Astrocyte (in vitro differentiated cells and primary cell): ENCODE data around the gene KCTD10. TPM values are rescaled to one million over a fixed set of nuclear protein-coding genes. Genes with fewer than 3 reads are reported as not detected.

ENCODE experiments used
- DNase-seq: peaks from one replicate; pipeline ENCODE4 v3.0.0-alpha.2; 2010; ENCODE audit warnings: low read depth
- FAIRE-seq: peaks from 2 replicates; lab custom pipeline; 2011; peaks lifted over from hg19 to GRCh38; lab: Jason Lieb, UNC
- H2AFZ ChIP-seq: 2 replicates; pipeline ENCODE4 v1.6.0; 2012; ENCODE audit warnings: low read depth, low read length, inconsistent platforms
- H3K27ac ChIP-seq: 2 replicates; pipeline ENCODE4 v1.5.1; 2011; ENCODE audit warnings: low read depth, low read length, inconsistent platforms
- H3K27me3 ChIP-seq: 2 replicates; pipeline ENCODE4 v1.6.0; 2011; ENCODE audit warnings: low read length, inconsistent platforms; ENCODE audit not compliant: insufficient read depth
- H3K36me3 ChIP-seq: 2 replicates; pipeline ENCODE4 v1.5.1; 2011; ENCODE audit warnings: low read length, inconsistent platforms; ENCODE audit not compliant: insufficient read depth
- H3K4me1 ChIP-seq: 2 replicates; pipeline ENCODE4 v1.5.1; 2011; ENCODE audit warnings: low read length, inconsistent platforms; ENCODE audit not compliant: insufficient read depth
- H3K4me2 ChIP-seq: 2 replicates; pipeline ENCODE4 v1.6.0; 2012; ENCODE audit warnings: low read length, inconsistent platforms
- H3K4me3 ChIP-seq: 2 replicates; pipeline ENCODE4 v1.5.1; 2011; ENCODE audit warnings: low read depth, mild to moderate bottlenecking, low read length, inconsistent platforms; ENCODE audit not compliant: insufficient read depth
- H3K79me2 ChIP-seq: 2 replicates; pipeline ENCODE4 v1.6.0; 2012; ENCODE audit warnings: mild to moderate bottlenecking, low read length, inconsistent platforms; ENCODE audit not compliant: insufficient read depth
- H3K9ac ChIP-seq: 2 replicates; pipeline ENCODE4 v1.6.0; 2012; ENCODE audit warnings: mild to moderate bottlenecking, low read length, inconsistent platforms
- H3K9me3 ChIP-seq: 2 replicates; pipeline ENCODE4 v1.5.1; 2012; ENCODE audit warnings: low read depth, mild to moderate bottlenecking, low read length, inconsistent platforms; ENCODE audit not compliant: insufficient read depth
- H4K20me1 ChIP-seq: 2 replicates; pipeline ENCODE4 v1.6.0; 2012; ENCODE audit warnings: low read length, inconsistent platforms; ENCODE audit not compliant: insufficient read depth
- H3K27ac Mint-ChIP-seq: one replicate; pipeline ENCODE4 v1.8.0; 2021; ENCODE audit warnings: mild to moderate bottlenecking, mixed read lengths; ENCODE audit not compliant: unreplicated experiment
- H3K27me3 Mint-ChIP-seq: one replicate; pipeline ENCODE4 v1.8.0; 2021; ENCODE audit warnings: low read depth, mixed read lengths; ENCODE audit not compliant: unreplicated experiment
- H3K36me3 Mint-ChIP-seq: one replicate; pipeline ENCODE4 v1.8.0; 2021; ENCODE audit warnings: low read depth, mixed read lengths; ENCODE audit not compliant: unreplicated experiment
- H3K4me1 Mint-ChIP-seq: one replicate; pipeline ENCODE4 v1.8.0; 2021; ENCODE audit warnings: low read depth, mixed read lengths; ENCODE audit not compliant: unreplicated experiment
- H3K4me3 Mint-ChIP-seq: one replicate; pipeline ENCODE4 v1.8.0; 2021; ENCODE audit warnings: mild to moderate bottlenecking, moderate library complexity, mixed read lengths; ENCODE audit not compliant: unreplicated experiment
- H3K9me3 Mint-ChIP-seq: one replicate; pipeline ENCODE4 v1.8.0; 2021; ENCODE audit warnings: mild to moderate bottlenecking, mixed read lengths; ENCODE audit not compliant: unreplicated experiment
- CTCF ChIP-seq: IDR thresholded peaks from 2 replicates; pipeline ENCODE4 v1.5.1; 2011; ENCODE audit warnings: low read depth, mild to moderate bottlenecking, inconsistent platforms, low read length, moderate library complexity; ENCODE audit not compliant: insufficient read depth
- EZH2 ChIP-seq: IDR thresholded peaks from 2 replicates; pipeline ENCODE4 v1.6.1; 2012; ENCODE audit warnings: mild to moderate bottlenecking, low read length, inconsistent platforms; ENCODE audit not compliant: insufficient read depth
- total RNA-seq: library from RNA; stranded (reverse); gene quantifications from 2 replicates; pipeline ENCODE4 v1.2.1, GENCODE V29; 2021

KCTD10 gene
- total RNA-seq, 1 donor from 2014 or later: 118 TPM

GRCh38 chr12:109436188-109436560 is 40.9 kb downstream of the KCTD10 start:
- Mint-ChIP-seq H3K4me1 (no peaks in the 10 kb centered on the region), H3K36me3 (peaks cover 8% of the 10 kb centered on the region), H3K27ac (no peak overlapping the region), H3K9me3 (peaks cover 2% of the 10 kb centered on the region), H3K4me3 (no peak overlapping the region), H3K27me3 (no peaks in the 10 kb centered on the region)
- no peak overlapping the region for H3K4me3 ChIP-seq
- H3K9ac ChIP-seq: no peak overlapping the region
- DNase-seq (no peak), FAIRE-seq (no peak)
- no peak overlapping the region for H3K27ac ChIP-seq
- no peaks in the 10 kb centered on the region for H3K27me3 ChIP-seq
- no peak overlapping the region for H2AFZ ChIP-seq
- H3K9me3 ChIP-seq: no peaks in the 10 kb centered on the region
- TF ChIP-seq EZH2 (no peak), CTCF (no peak)
- H3K4me1 ChIP-seq: no peaks in the 10 kb centered on the region
- H3K36me3 ChIP-seq: no peaks in the 10 kb centered on the region
- H3K79me2 ChIP-seq: no peaks in the 10 kb centered on the region
- H4K20me1 ChIP-seq: no peaks in the 10 kb centered on the region
- H3K4me2 ChIP-seq: no peak overlapping the region

GRCh38 chr12:109435428-109436187 is 41.5 kb downstream of the KCTD10 start:
- FAIRE-seq: no peak
- H3K4me2 ChIP-seq: no peak overlapping the region

More at GRCh38 chr12:109435428-109436187, 41.5 kb downstream of the KCTD10 start:
- Mint-ChIP-seq H3K27me3 (no peaks in the 10 kb centered on the region), H3K4me1 (no peaks in the 10 kb centered on the region), H3K36me3 (peaks cover 8% of the 10 kb centered on the region), H3K9me3 (peaks cover 2% of the 10 kb centered on the region), H3K4me3 (no peak overlapping the region), H3K27ac (no peak overlapping the region)
- Histone ChIP-seq H4K20me1 (no peaks in the 10 kb centered on the region), H3K27me3 (no peaks in the 10 kb centered on the region), H3K36me3 (no peaks in the 10 kb centered on the region), H3K9me3 (no peaks in the 10 kb centered on the region), H3K79me2 (no peaks in the 10 kb centered on the region), H3K27ac (no peak overlapping the region), H3K9ac (no peak overlapping the region), H3K4me3 (no peak overlapping the region), H3K4me1 (no peaks in the 10 kb centered on the region), H2AFZ (no peak overlapping the region)
- TF ChIP-seq EZH2 (no peak), CTCF (no peak)
- DNase-seq: no peak
